ENCODE data around the gene LOC101059915.

GRCh38 chrX:71634366-71634765 lies 33.0 kb upstream of the LOC101059915 start:
- TF ChIP-seq ZBTB44 (tag by site-specific recombination; IDR thresholded peaks at IDR 0.05) (no peak), ZNF335 (tag by site-specific recombination; conservative IDR thresholded peaks at IDR 0.05) (no peak), ZNF624 (tag by site-specific recombination; IDR thresholded peaks at IDR 0.05) (no peak), BCL11A (tag by site-specific recombination; IDR thresholded peaks at IDR 0.05; ENCODE audit: low read depth) (no peak), ZNF274 (IDR thresholded peaks at IDR 0.05; ENCODE audit: low read length) (no peak), ZNF274 (tag by site-specific recombination; IDR thresholded peaks at IDR 0.05; ENCODE audit: borderline replicate concordance) (no peak), ZNF311 (tag by site-specific recombination; IDR thresholded peaks at IDR 0.05; ENCODE audit: borderline replicate concordance) (no peak), GLIS2 (tag by site-specific recombination; IDR thresholded peaks at IDR 0.05) (no peak)
- TF ChIP-seq, protein P1, sequence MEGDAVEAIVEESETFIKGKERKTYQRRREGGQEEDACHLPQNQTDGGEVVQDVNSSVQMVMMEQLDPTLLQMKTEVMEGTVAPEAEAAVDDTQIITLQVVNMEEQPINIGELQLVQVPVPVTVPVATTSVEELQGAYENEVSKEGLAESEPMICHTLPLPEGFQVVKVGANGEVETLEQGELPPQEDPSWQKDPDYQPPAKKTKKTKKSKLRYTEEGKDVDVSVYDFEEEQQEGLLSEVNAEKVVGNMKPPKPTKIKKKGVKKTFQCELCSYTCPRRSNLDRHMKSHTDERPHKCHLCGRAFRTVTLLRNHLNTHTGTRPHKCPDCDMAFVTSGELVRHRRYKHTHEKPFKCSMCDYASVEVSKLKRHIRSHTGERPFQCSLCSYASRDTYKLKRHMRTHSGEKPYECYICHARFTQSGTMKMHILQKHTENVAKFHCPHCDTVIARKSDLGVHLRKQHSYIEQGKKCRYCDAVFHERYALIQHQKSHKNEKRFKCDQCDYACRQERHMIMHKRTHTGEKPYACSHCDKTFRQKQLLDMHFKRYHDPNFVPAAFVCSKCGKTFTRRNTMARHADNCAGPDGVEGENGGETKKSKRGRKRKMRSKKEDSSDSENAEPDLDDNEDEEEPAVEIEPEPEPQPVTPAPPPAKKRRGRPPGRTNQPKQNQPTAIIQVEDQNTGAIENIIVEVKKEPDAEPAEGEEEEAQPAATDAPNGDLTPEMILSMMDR (tag by site-specific recombination; IDR thresholded peaks at IDR 0.05): no peak
- TF ChIP-seq, protein P2, sequence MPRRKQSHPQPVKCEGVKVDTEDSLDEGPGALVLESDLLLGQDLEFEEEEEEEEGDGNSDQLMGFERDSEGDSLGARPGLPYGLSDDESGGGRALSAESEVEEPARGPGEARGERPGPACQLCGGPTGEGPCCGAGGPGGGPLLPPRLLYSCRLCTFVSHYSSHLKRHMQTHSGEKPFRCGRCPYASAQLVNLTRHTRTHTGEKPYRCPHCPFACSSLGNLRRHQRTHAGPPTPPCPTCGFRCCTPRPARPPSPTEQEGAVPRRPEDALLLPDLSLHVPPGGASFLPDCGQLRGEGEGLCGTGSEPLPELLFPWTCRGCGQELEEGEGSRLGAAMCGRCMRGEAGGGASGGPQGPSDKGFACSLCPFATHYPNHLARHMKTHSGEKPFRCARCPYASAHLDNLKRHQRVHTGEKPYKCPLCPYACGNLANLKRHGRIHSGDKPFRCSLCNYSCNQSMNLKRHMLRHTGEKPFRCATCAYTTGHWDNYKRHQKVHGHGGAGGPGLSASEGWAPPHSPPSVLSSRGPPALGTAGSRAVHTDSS (tag by site-specific recombination; IDR thresholded peaks at IDR 0.05): no peak

Measured in HEK293 (cell line).